Muscle layer of colon (tissue), 2 donors: Measurements from ENCODE around the gene NDUFS7.
A peak's percentile ranks its signal among the peaks of the same experiment; 100 is the strongest.

ENCODE experiments used
- H3K27ac ChIP-seq: one replicate; pipeline ENCODE4 v1.7.0; 2013; ENCODE audit warnings: low read depth, mild to moderate bottlenecking, low read length, moderate library complexity
- H3K27me3 ChIP-seq, 2 donors: one replicate each; pipeline ENCODE4 v1.7.0; 2013; ENCODE audit warnings: low read length in 2 of 2, mild to moderate bottlenecking in 2 of 2; ENCODE audit not compliant: insufficient read depth in 2 of 2, control insufficient read depth in 1 of 2
- H3K36me3 ChIP-seq: one replicate; pipeline ENCODE4 v1.7.0; 2013; ENCODE audit warnings: mild to moderate bottlenecking, low read length; ENCODE audit not compliant: insufficient read depth
- H3K4me1 ChIP-seq: one replicate; pipeline ENCODE4 v1.7.0; 2013; ENCODE audit warnings: mild to moderate bottlenecking, low read length; ENCODE audit not compliant: insufficient read depth
- H3K4me3 ChIP-seq, 2 donors: one replicate each; pipeline ENCODE4 v1.7.0; 2013; ENCODE audit warnings: low read length in 2 of 2, low read depth in 1 of 2, mild to moderate bottlenecking in 1 of 2, moderate library complexity in 1 of 2
- H3K9ac ChIP-seq: one replicate; pipeline ENCODE4 v1.7.0; 2013; ENCODE audit warnings: low read length
- H3K9me3 ChIP-seq: one replicate; pipeline ENCODE4 v1.7.0; 2013; ENCODE audit warnings: mild to moderate bottlenecking, low read length
- donor health status: abdominal sarcoma.
- donor health status: Adenocarcinoma of cecum.

Gene NDUFS7

DNA sequence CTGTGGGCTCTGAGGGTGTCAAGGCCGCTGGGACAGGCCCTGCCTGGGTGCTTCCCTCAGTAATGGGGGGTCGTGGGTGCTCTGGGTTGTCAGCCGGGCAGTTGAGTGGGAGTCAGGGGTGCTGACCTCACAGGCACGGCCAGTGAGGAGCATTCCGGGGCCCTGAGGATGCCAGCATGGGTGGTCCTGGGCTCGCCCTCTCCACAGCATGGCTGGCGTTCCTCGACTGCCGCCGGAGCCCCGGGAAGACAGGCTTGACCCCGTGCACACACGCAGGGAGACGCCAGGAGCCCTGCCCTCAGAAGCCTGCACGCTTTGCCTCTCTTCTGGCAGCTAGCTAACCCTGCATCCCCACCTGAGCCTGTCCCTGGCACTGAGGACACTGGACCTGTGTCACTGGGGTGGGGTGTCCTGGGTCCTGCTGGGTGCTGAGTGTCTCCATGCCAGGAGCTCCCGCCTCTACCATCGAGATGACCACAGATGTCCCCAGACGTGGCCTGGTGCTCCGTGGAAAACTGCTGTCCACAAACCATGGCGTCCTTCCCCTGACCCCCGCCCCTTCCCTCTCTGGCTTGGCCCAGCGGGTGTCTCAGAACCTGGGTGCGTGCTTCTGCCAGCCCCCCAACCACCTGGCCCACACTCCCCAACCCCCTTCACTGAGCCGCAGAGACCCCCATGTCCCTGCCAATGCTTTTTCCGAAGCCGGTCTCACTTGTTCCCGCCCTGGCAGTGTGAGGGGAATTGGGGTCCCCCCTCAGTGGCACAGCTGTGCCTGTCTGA is 4.4 kb upstream of the NDUFS7 start:
- Histone ChIP-seq H3K27me3 (no peaks in the 10 kb centered on the region), H3K4me1 (peaks cover under 1% of the 10 kb centered on the region), H3K36me3 (peaks cover 6% of the 10 kb centered on the region), H3K27ac (no peak overlapping the region), H3K9me3 (no peaks in the 10 kb centered on the region), H3K9ac (no peak overlapping the region), H3K4me3 (no peak overlapping the region)

DNA sequence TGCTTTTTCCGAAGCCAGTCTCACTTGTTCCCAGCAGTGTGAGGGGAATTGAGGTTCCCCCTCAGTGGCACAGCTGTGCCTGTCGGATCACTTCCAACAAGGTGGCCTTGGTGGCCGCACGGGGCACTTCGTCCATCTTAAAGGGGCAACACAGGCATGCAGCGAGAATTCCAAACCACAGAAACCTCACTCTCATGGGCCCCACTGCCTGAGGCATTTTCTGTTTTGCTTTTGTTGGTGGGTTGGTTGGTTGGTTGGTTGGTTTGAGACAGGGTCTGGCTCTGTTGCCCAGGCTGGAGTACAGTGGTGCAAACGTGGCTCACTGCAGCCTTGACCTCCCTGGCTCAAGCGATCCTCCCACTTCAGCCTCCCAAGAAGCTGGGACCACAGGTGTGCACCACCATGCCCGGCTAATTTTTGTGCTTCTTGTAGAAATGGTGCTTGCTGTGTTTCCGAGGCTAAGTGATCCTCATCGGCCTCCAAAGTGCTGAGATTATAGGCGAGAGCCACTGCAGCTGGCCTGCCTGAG is 3.7 kb upstream of the NDUFS7 start:
- Histone ChIP-seq H3K36me3 (peaks cover 4% of the 10 kb centered on the region), H3K4me1 (peaks cover 8% of the 10 kb centered on the region), H3K4me3 (no peak overlapping the region), H3K27me3 (no peaks in the 10 kb centered on the region), H3K9ac (no peak overlapping the region), H3K9me3 (no peaks in the 10 kb centered on the region), H3K27ac (no peak overlapping the region)

- H3K27me3 ChIP-seq, result no peaks in the 10 kb centered on the region
- no peak overlapping the region for H3K9ac ChIP-seq
- no peak overlapping the region for H3K27ac ChIP-seq
- H3K4me1 ChIP-seq, result peaks cover 19% of the 10 kb centered on the region
- peaks cover 6% of the 10 kb centered on the region for H3K36me3 ChIP-seq
- no peaks in the 10 kb centered on the region for H3K9me3 ChIP-seq
- H3K4me3 ChIP-seq, result no peak overlapping the region
Observed at GRCh38 chr19:1382250-1382649, 1.5 kb upstream of the NDUFS7 start.

GRCh38 chr19:1383017-1383311 is 743 bp upstream of the NDUFS7 start:
- Histone ChIP-seq H3K9ac (no peak overlapping the region), H3K27ac (no peak overlapping the region), H3K9me3 (no peaks in the 10 kb centered on the region), H3K36me3 (peaks cover 7% of the 10 kb centered on the region), H3K27me3 (no peaks in the 10 kb centered on the region), H3K4me1 (peaks cover 19% of the 10 kb centered on the region), H3K4me3 (peak overlapping the region in 1 of 2 donors; percentile 94)

GRCh38 chr19:1384085-1384462 is 367 bp downstream of the NDUFS7 start:
- peaks cover 18% of the 10 kb centered on the region for H3K36me3 ChIP-seq
- H3K27ac ChIP-seq, result peak overlapping the region; percentile 95
- peaks cover 19% of the 10 kb centered on the region for H3K4me1 ChIP-seq
- H3K9me3 ChIP-seq, result no peaks in the 10 kb centered on the region
- H3K4me3 ChIP-seq, result peak overlapping the region; percentile 63 to 94
- peak overlapping the region; percentile 72 for H3K9ac ChIP-seq
- H3K27me3 ChIP-seq, result no peaks in the 10 kb centered on the region

- H3K36me3 ChIP-seq, result peaks cover 23% of the 10 kb centered on the region
- no peaks in the 10 kb centered on the region for H3K9me3 ChIP-seq
- peaks cover 19% of the 10 kb centered on the region for H3K4me1 ChIP-seq
- H3K9ac ChIP-seq, result peak overlapping the region; percentile 72
- peak overlapping the region; percentile 63 to 94 for H3K4me3 ChIP-seq
- peak overlapping the region; percentile 95 for H3K27ac ChIP-seq
- no peaks in the 10 kb centered on the region for H3K27me3 ChIP-seq
Observed at GRCh38 chr19:1384478-1385110, 887 bp downstream of the NDUFS7 start.

- H3K27me3 ChIP-seq, result no peaks in the 10 kb centered on the region
- H3K9ac ChIP-seq, result no peak overlapping the region
- peaks cover 30% of the 10 kb centered on the region for H3K36me3 ChIP-seq
- H3K4me3 ChIP-seq, result no peak overlapping the region
- H3K27ac ChIP-seq, result no peak overlapping the region
- peaks cover 19% of the 10 kb centered on the region for H3K4me1 ChIP-seq
- H3K9me3 ChIP-seq, result no peaks in the 10 kb centered on the region
Observed at GRCh38 chr19:1385816-1386215, 2.1 kb downstream of the NDUFS7 start.

GRCh38 chr19:1386945-1387683 is 3.4 kb downstream of the NDUFS7 start:
- Histone ChIP-seq H3K27me3 (no peaks in the 10 kb centered on the region), H3K4me1 (peaks cover 19% of the 10 kb centered on the region), H3K9me3 (no peaks in the 10 kb centered on the region), H3K27ac (no peak overlapping the region), H3K4me3 (no peak overlapping the region), H3K36me3 (peaks cover 36% of the 10 kb centered on the region), H3K9ac (no peak overlapping the region)

GRCh38 chr19:1387684-1388636 is 4.3 kb downstream of the NDUFS7 start:
- no peak overlapping the region for H3K4me3 ChIP-seq
- H3K27ac ChIP-seq, result no peak overlapping the region
- no peaks in the 10 kb centered on the region for H3K9me3 ChIP-seq
- H3K9ac ChIP-seq, result no peak overlapping the region
- no peaks in the 10 kb centered on the region for H3K27me3 ChIP-seq
- peaks cover 43% of the 10 kb centered on the region for H3K36me3 ChIP-seq
- H3K4me1 ChIP-seq, result peaks cover 19% of the 10 kb centered on the region

DNA sequence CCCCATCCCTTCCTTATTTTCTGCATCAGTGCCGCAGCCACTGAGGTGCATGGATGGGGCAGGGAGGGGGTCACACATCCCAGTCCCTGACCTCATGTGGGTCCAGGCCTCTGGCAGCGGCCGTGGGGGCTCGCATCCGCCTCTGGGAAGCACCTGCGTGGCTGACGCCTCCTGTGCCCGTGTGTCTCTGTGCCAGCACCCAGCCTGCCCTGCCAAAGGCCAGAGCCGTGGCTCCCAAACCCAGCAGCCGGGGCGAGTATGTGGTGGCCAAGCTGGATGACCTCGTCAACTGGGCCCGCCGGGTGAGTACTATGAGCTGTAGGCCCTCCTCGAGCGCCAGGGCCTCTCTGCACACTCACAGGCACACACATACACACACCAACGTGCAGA is 4.9 kb downstream of the NDUFS7 start:
- Histone ChIP-seq H3K4me1 (peaks cover 19% of the 10 kb centered on the region), H3K4me3 (no peak overlapping the region), H3K9ac (no peak overlapping the region), H3K27ac (no peak overlapping the region), H3K9me3 (no peaks in the 10 kb centered on the region), H3K27me3 (no peaks in the 10 kb centered on the region), H3K36me3 (peaks cover 49% of the 10 kb centered on the region)
